ENCODE data around the gene MSANTD3. TPM values are rescaled to one million over a fixed set of nuclear protein-coding genes. Genes with fewer than 3 reads are reported as not detected.

The MSANTD3 gene
- total and polyA plus RNA-seq, 2 of the 4 experiments (the other 2 are of a cell fraction), result 45.5 to 55.9 TPM

DNA sequence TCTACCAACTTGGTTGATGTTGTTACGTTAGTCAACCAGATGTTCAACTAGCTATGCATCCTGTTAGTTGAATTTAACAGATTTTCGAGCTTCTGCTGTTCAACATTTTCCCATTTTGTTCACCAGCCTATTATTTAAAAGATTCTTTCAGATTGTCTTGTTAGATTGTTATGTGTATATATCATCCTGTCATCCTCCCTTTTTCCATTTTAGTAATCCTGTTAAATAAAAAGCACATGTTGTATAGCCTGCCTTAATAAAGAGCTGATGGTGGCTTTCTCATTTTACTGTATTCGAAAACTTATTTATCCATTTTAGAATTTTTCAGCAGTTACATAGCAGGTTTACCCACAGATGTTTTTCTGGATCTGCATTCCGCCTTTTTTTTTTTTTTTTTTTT is 50.3 kb downstream of the MSANTD3 start:
- no peak overlapping the region for H3K4me2 ChIP-seq (ENCODE audit: low read depth, low read length)
- 0 out of 2 replicates have a peak, but pooled peaks cover 2% of the 10 kb centered on the region for H3K9me1 ChIP-seq (ENCODE audit: insufficient read depth, low read length)
- H2BK120ac ChIP-seq (ENCODE audit: low read depth, low read length), result no peak overlapping the region
- H4K5ac ChIP-seq (ENCODE audit: low read depth, low read length), result no peak overlapping the region
- dilution Hi-C loops (cut with HindIII; ENCODE audit: low sequenced_read_pairs, unreplicated experiment), result no loop called here
- no peak overlapping the region for H3K18ac ChIP-seq (ENCODE audit: low read depth, low read length)
- H3K56ac ChIP-seq (ENCODE audit: extremely low read depth, insufficient read depth, low read length), result no peak overlapping the region
- in situ Hi-C loops (cut with MboI; ENCODE audit: low sequenced_read_pairs), result no loop called here
- no peak overlapping the region for H4K91ac ChIP-seq (ENCODE audit: insufficient read depth, low read depth, low read length)
- H3K79me1 ChIP-seq (ENCODE audit: low read depth in 1 of 2, low read length in 2 of 2), result peaks cover 13 to 27% of the 10 kb centered on the region in 2 experiments
- no peak for ATAC-seq (ENCODE audit: low read depth)
- intact Hi-C loops (cut with micrococcal nuclease), result no loop called here
- no peak overlapping the region for H4K8ac ChIP-seq (ENCODE audit: low read depth in 2 of 2, low read length in 2 of 2)
- H2BK20ac ChIP-seq (ENCODE audit: low read depth, low read length), result no peak overlapping the region
- no peak overlapping the region for H3K14ac ChIP-seq (replicated peaks; ENCODE audit: low read depth, low read length)
- no peak overlapping the region for H2AK5ac ChIP-seq (ENCODE audit: low read depth, low read length)
- no peak overlapping the region for H3K23ac ChIP-seq (ENCODE audit: low read depth, low read length)
- H3K9me3 ChIP-seq (ENCODE audit: control insufficient read depth, insufficient read depth, low read length), result no peaks in the 10 kb centered on the region
- ChIA-PET POLR2A (ENCODE audit: unreplicated experiment) (interaction anchor here (0.7 kb wide), 1 partner anchor 13 kb away, joined by 10 read pairs; no protein-coding TSS in a partner anchor), CTCF (no interaction called here)
- H3K4me1 ChIP-seq (ENCODE audit: control insufficient read depth, insufficient read depth, low read length), result no peaks in the 10 kb centered on the region
- no peaks in the 10 kb centered on the region for H3K36me3 ChIP-seq (ENCODE audit: control insufficient read depth, insufficient read depth, low read length)
- no peak overlapping the region for H2BK5ac ChIP-seq (ENCODE audit: low read depth, low read length, poor library complexity, severe bottlenecking)
- no peak for DNase-seq
- H3K27me3 ChIP-seq (ENCODE audit: control insufficient read depth, insufficient read depth, low read length), result no peaks in the 10 kb centered on the region
- BruUV-seq (replicated peaks), result no TSS peak
- no peak overlapping the region for H2AK9ac ChIP-seq (replicated peaks; ENCODE audit: low read depth, low read length, poor library complexity)
- TF ChIP-seq MAFK (IDR thresholded peaks at IDR 0.05; ENCODE audit: low read depth, low read length), result no peak
- no peak for TF ChIP-seq NFE2L2 (IDR thresholded peaks at IDR 0.05; ENCODE audit: low read depth, low read length)
- no peak for TF ChIP-seq POLR2A (IDR thresholded peaks at IDR 0.05; ENCODE audit: low read depth, low read length)
- 100% methylated on average over 1 of the region's 4 CpGs; no CpG with 5 or more reads in 1 of the 2 experiments for WGBS, 2 experiments (ENCODE audit: extremely low coverage in 2 of 2, insufficient read length in 1 of 2)
- H3K4ac ChIP-seq (ENCODE audit: low read depth, low read length), result no peak overlapping the region
- no peak overlapping the region for H3K27ac ChIP-seq (ENCODE audit: insufficient read depth, low read length)
- H4K20me1 ChIP-seq (ENCODE audit: insufficient read depth, low read length), result peaks cover 3% of the 10 kb centered on the region; the same call in 1 of the 2 replicates
- no peak overlapping the region for H3K4me3 ChIP-seq (ENCODE audit: insufficient read depth, low read depth, low read length)
- no peak overlapping the region for H2AFZ ChIP-seq (replicated peaks; ENCODE audit: low read length, poor library complexity)
- H2BK15ac ChIP-seq (ENCODE audit: low read depth, low read length), result no peak overlapping the region
- H3K9ac ChIP-seq (ENCODE audit: low read depth, low read length), result no peak overlapping the region
